Psoas muscle (tissue), 8 donors: ENCODE results near the gene FBXO3. TPM values are rescaled to one million over a fixed set of nuclear protein-coding genes. Genes with fewer than 3 reads are reported as not detected.
"Not testable (repeated sequence)": the region's sequence is repeated elsewhere in the genome, so short reads cannot be mapped to it uniquely, and the experiment has no call there.

Experiments
- ATAC-seq, 4 donors: fragments of 200-7000 bp; cut with Tn5 transposase; one replicate each; pipeline ENCODE4 v1.9.1; 2020; ENCODE audit warnings: moderate library complexity in 3 of 4, mild to moderate bottlenecking in 2 of 4
- DNase-seq, 2 donors: peaks; one replicate each; pipeline ENCODE4 v3.0.0-alpha.2; 2020
- H3K27ac ChIP-seq: fragments of 200-600 bp; one replicate; pipeline ENCODE4 v1.8.0; 2022
- H3K27me3 ChIP-seq, 3 donors: fragments of 200-600 bp in 1 of 3; one replicate each; pipeline versions ENCODE4 v1.6.1 to v1.8.0; 2013 to 2022; ENCODE audit warnings: low read length in 2 of 3, mild to moderate bottlenecking in 2 of 3, moderate library complexity in 1 of 3; ENCODE audit not compliant: insufficient read depth in 3 of 3
- H3K36me3 ChIP-seq, 2 donors: fragments of 200-600 bp in 1 of 2; one replicate each; pipeline versions ENCODE4 v1.6.1 to v1.8.0; 2013 to 2022; ENCODE audit warnings: low read depth in 1 of 2, mild to moderate bottlenecking in 1 of 2, moderate library complexity in 1 of 2; ENCODE audit not compliant: insufficient read depth in 1 of 2
- H3K4me1 ChIP-seq: fragments of 200-600 bp; one replicate; pipeline ENCODE4 v1.8.0; 2022
- H3K4me3 ChIP-seq: fragments of 200-600 bp; one replicate; pipeline ENCODE4 v1.8.0; 2022; ENCODE audit warnings: mild to moderate bottlenecking
- H3K9me3 ChIP-seq: fragments of 200-600 bp; one replicate; pipeline ENCODE4 v1.8.0; 2022
- WGBS, 3 donors: extraction: QIAGEN DNeasy Blood & Tissue Kit; methylation state at CpG; one replicate each; pipeline versions ENCODE4 v1.1.6 to v1.1.7; 2013; 5-methylcytosine and 5-hydroxymethylcytosine counted together
- intact Hi-C, 2 donors: fragments of 100-400 bp; cut with DNase I; formaldehyde crosslinking; loops; one replicate each; pipeline versions ENCODE4 v1.11.0 to v1.14.2; 2022
- polyA plus RNA-seq, 3 donors: library from polyadenylated mRNA; stranded (reverse); fragments of 200-250 nt; gene quantifications; one replicate each; pipeline ENCODE4 v1.2.3, GENCODE V29; 2013
- total RNA-seq, 4 donors: library from RNA; stranded (reverse); fragmentation: NEBNext Ultra II Directional in 2 of 4; extraction: Animal tissue kit (Norgen Biotek cat#: 25700) in 2 of 4; gene quantifications; one replicate each; pipeline versions ENCODE4 v1.2.1 to v1.2.4, GENCODE V29; 2021 to 2023
- TF ChIP-seq, protein P1 (sequence below): fragments of 200-600 bp; IDR thresholded peaks from one replicate; pipeline ENCODE4 v1.8.0; 2022; ENCODE audit warnings: antibody characterized with exemption
- donor health status: healthy with polysubstance abuse.
- donor health status: DM: no; HTN: no; CAD: no; lungs with moderate emphysema.
- donor health status: Bipolar disorder and iron deficiency.
- donor health status: healthy.
- donor health status: DM: yes; HTN: yes; CAD: no.
- donor health status: DM: no; HTN: no; CAD: no.
- donor health status: DM: no; HTN: no; CAD: no.
- donor health status: DM: yes; HTN: yes; CAD: no.

The FBXO3 gene
- total and polyA plus RNA-seq, 7 donors: 13.4 to 52.6 (median 36.7) TPM

DNA sequence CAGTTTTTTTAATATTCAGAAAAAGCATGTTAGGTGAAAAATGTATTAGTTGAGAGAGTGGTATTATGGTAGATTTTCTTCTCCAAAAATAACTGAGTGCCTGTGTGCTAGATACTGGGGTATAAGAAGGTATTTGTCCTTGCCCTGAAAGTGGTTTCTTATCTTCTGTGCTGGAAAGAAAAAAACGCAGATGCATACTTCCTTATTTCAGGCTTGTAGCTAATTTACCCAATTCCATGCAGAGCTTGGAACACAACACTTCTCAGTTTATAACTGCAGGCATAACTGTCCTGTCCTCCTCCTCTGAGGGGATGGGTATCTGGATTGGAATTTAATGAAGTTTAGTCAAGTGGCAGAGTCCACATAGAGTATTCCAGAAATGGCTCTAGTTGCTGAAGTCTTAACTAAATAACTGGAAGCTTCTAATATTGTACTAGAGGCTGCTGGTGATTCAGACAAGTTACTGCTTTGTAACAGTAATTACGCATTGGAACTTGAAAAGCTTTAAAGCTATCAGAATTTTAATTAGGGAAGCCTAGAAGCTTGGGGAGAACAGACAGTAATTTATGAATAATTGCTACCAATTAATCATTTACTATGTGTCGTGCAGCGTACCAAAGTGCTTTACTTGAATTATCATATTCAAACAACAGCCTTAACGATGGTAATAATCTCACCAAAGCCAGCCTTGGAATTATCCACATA, 61.0 kb downstream of the FBXO3 start:
- TF ChIP-seq, protein P1, sequence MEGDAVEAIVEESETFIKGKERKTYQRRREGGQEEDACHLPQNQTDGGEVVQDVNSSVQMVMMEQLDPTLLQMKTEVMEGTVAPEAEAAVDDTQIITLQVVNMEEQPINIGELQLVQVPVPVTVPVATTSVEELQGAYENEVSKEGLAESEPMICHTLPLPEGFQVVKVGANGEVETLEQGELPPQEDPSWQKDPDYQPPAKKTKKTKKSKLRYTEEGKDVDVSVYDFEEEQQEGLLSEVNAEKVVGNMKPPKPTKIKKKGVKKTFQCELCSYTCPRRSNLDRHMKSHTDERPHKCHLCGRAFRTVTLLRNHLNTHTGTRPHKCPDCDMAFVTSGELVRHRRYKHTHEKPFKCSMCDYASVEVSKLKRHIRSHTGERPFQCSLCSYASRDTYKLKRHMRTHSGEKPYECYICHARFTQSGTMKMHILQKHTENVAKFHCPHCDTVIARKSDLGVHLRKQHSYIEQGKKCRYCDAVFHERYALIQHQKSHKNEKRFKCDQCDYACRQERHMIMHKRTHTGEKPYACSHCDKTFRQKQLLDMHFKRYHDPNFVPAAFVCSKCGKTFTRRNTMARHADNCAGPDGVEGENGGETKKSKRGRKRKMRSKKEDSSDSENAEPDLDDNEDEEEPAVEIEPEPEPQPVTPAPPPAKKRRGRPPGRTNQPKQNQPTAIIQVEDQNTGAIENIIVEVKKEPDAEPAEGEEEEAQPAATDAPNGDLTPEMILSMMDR: no peak
- Histone ChIP-seq H3K9me3 (no peaks in the 10 kb centered on the region), H3K36me3 (peaks cover 43 to 98% of the 10 kb centered on the region in 2 donors), H3K4me1 (peaks cover 37% of the 10 kb centered on the region), H3K27me3 (no peaks in the 10 kb centered on the region), H3K4me3 (no peak overlapping the region), H3K27ac (peak overlapping the region; percentile 39)
- intact Hi-C loops: loop anchor here in 1 of 2 donors (5.0 kb wide), 1 partner anchor 34 kb away; no protein-coding TSS in a partner anchor
- WGBS, 3 donors: 85 to 94% (median 90%) methylated on average over 5 of the region's 5 CpGs
- no peak for ATAC-seq
- DNase-seq: no peak

DNA sequence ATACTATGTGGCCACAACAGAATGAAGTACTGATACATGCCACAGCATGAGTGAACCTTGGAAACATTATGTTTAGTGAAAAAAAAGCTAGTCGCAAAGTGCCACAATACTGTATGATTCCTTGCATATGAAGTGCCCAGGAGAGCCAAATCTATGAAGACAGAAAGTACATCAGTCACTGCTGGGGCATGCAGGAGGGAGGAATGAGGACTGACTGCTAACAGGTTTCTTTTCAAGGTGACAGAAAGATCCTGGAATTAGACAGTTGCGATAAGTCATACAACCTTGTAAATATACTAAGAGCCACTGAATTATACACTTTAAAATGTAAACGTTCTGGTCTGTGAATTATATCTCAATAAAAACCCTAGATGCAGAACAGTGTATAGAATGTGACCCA, 61.9 kb downstream of the FBXO3 start:
- H3K27me3 ChIP-seq: no peaks in the 10 kb centered on the region
- intact Hi-C loops: loop anchor here in 1 of 2 donors (5.0 kb wide), 1 partner anchor 35 kb away; no protein-coding TSS in a partner anchor
- H3K9me3 ChIP-seq: no peaks in the 10 kb centered on the region
- TF ChIP-seq, protein P1: no peak
- H3K4me3 ChIP-seq: no peak overlapping the region
- 80 to 83% (median 81%) methylated on average over 3 of the region's 3 CpGs for WGBS, 3 donors
- peaks cover 41 to 95% of the 10 kb centered on the region in 2 donors for H3K36me3 ChIP-seq
- DNase-seq (no peak), ATAC-seq (no peak)
- H3K4me1 ChIP-seq: peaks cover 37% of the 10 kb centered on the region
- H3K27ac ChIP-seq: no peak overlapping the region

DNA sequence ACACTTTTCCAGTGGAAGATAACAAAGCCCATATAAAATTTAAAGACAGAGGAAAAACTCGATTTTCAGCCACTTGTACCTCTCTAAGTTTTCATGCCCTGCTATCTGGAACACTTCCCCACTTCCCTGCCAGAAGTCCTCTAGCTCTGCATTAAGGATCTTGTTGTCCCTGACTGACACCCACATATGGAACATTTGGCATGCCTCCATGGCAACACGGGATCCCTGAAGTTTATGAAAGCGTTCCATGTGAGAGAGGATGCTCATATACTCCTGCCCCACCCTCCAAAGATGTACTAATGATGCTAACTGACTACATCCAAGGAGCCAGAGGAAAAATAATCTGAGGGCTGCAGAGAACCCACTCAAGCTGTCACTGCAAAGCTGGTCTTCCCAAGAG, 64.9 kb downstream of the FBXO3 start:
- Histone ChIP-seq H3K4me1 (peaks cover 52% of the 10 kb centered on the region), H3K36me3 (peaks cover 33 to 84% of the 10 kb centered on the region in 2 donors), H3K27ac (peak overlapping the region; percentile 68), H3K9me3 (no peaks in the 10 kb centered on the region), H3K4me3 (no peak overlapping the region), H3K27me3 (no peaks in the 10 kb centered on the region)
- no peak for DNase-seq
- TF ChIP-seq, protein P1: no peak
- peak in 1 of 4 donors; percentile 27 for ATAC-seq
- 9 to 20% (median 15%) methylated on average over 3 of the region's 3 CpGs for WGBS, 3 donors
- intact Hi-C loops: no loop called here

DNA sequence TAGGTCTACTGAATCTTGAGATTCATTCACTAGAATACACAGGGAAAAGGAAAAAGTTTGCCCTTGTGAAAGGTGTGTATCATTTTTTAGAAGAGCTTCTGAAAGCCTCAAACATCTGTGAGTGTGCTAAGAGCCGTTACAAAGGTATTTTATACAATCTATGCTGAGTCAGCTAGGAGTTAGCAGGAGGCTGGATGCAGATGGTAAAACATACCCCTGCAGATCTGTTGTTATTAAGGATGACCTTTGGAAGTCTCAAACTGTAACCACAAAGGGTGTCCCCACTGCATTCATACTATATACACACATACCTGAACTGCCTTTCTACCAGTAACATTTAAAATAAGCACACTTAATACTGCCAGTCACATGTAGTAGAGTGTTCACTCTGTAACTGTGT, 65.3 kb downstream of the FBXO3 start:
- TF ChIP-seq, protein P1: no peak
- ATAC-seq (no peak), DNase-seq (no peak)
- H3K27ac ChIP-seq: peak overlapping the region; percentile 68
- intact Hi-C loops: no loop called here
- H3K36me3 ChIP-seq: peaks cover 30 to 79% of the 10 kb centered on the region in 2 donors
- H3K4me3 ChIP-seq: no peak overlapping the region
- peaks cover 56% of the 10 kb centered on the region for H3K4me1 ChIP-seq
- no peaks in the 10 kb centered on the region for H3K9me3 ChIP-seq
- 43 to 51% (median 51%) methylated on average over 1 of the region's 1 CpG for WGBS, 3 donors
- no peaks in the 10 kb centered on the region for H3K27me3 ChIP-seq

DNA sequence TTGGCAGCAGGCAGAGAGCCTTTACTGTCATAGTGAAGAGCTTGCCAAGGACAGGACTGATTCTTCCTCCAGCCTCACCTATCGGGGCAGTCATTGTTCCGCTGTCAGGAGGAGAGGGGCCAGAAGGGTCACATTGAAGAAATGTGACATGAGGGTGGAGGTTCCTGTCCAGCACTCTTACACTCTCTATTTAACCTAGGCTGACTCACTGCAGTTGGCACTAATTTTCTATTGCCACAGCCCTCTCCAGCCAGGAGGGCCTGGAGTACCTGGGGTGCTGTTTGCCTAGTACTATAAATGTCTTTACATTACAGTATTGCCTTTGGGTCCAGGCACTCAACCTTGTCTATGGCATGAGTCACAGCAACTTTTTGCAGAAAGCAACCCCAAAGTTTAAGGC, 66.5 kb downstream of the FBXO3 start:
- ATAC-seq: peak; percentile 75 to 82 (median 81)
- H3K27me3 ChIP-seq, H3K9me3 ChIP-seq, DNase-seq, intact Hi-C loops, H3K4me3 ChIP-seq: not testable (repeated sequence)
- H3K36me3 ChIP-seq: peaks cover 18 to 68% of the 10 kb centered on the region in 2 donors
- peak overlapping the region; percentile 68 for H3K27ac ChIP-seq
- 24% methylated on average over 2 of the region's 2 CpGs; no CpG with 5 or more reads in 2 of the 3 donors for WGBS, 3 donors
- peaks cover 68% of the 10 kb centered on the region for H3K4me1 ChIP-seq
